PFSK-1 (cell line): ENCODE measurements around the gene GRIN3A.

Experiments
- POLR2AphosphoS5 ChIP-seq: IDR thresholded peaks from 2 replicates; pipeline ENCODE4 v1.6.1; 2012; ENCODE audit warnings: low read depth, mild to moderate bottlenecking, control low read depth, low read length, moderate library complexity
- REST ChIP-seq, 2 experiments: IDR thresholded peaks; 2 replicates each; pipeline versions ENCODE4 v1.6.1 to v1.8.0; 2011 to 2012; ENCODE audit warnings: low read depth in 2 of 2, low read length in 2 of 2, control low read depth in 1 of 2, inconsistent platforms in 1 of 2, mild to moderate bottlenecking in 1 of 2, moderate library complexity in 1 of 2; ENCODE audit not compliant: insufficient read depth in 1 of 2
- SIN3A ChIP-seq: IDR thresholded peaks from 2 replicates; pipeline ENCODE4 v1.6.1; 2012; ENCODE audit warnings: mild to moderate bottlenecking, low read length, moderate library complexity, borderline replicate concordance; ENCODE audit not compliant: insufficient read depth
- TAF1 ChIP-seq: IDR thresholded peaks from 2 replicates; pipeline ENCODE4 v1.6.1; 2012; ENCODE audit warnings: low read length, control low read depth, borderline replicate concordance; ENCODE audit not compliant: insufficient read depth

- TF ChIP-seq POLR2AphosphoS5 (no peak), TAF1 (no peak), REST (IDR thresholded peaks at IDR 0.05; ENCODE audit: insufficient read depth in 1 of 2, low read depth in 2 of 2, low read length in 2 of 2) (no peak), SIN3A (no peak)
These were observed 167.3 kb downstream of the GRIN3A start for GRCh38 chr9:101571114-101571513.
